Stimulated activated naive B cell treated with anti-CD40 and anti-IgM and Interleukin-4, amounts not matched to agents 10 μg/mL and 1 μg/mL and 100 μg/mL, for 72 hours (primary cell): ENCODE results near the gene RASL10A.
"Not testable (repeated sequence)": the region's sequence is repeated elsewhere in the genome, so short reads cannot be mapped to it uniquely, and the experiment has no call there.

ENCODE experiments used
- ATAC-seq, 2 donors: fragments of 150-1000 bp; cut with Tn5 transposase; replicated peaks; 2 replicates each; pipeline ENCODE4 v1.10.0; 2021; ENCODE audit warnings: moderate library complexity in 1 of 2
- DNase-seq: peaks from one replicate; pipeline ENCODE4 v3.0.0; 2021
- H3K27ac Mint-ChIP-seq: one replicate; pipeline ENCODE4 v1.8.0; 2022; ENCODE audit warnings: mild to moderate bottlenecking, mixed read lengths
- H3K27me3 Mint-ChIP-seq, 2 donors: one replicate each; pipeline ENCODE4 v1.8.0; 2022; ENCODE audit warnings: mixed read lengths in 2 of 2
- H3K36me3 Mint-ChIP-seq, 2 donors: one replicate each; pipeline ENCODE4 v1.8.0; 2022; ENCODE audit warnings: mixed read lengths in 2 of 2, mild to moderate bottlenecking in 1 of 2
- H3K4me1 Mint-ChIP-seq, 2 donors: one replicate each; pipeline ENCODE4 v1.8.0; 2022; ENCODE audit warnings: mixed read lengths in 2 of 2, mild to moderate bottlenecking in 1 of 2
- H3K4me3 Mint-ChIP-seq, 2 donors: one replicate each; pipeline ENCODE4 v1.8.0; 2022; ENCODE audit warnings: mild to moderate bottlenecking in 2 of 2, mixed read lengths in 2 of 2, moderate library complexity in 1 of 2
- H3K9me3 Mint-ChIP-seq, 2 donors: one replicate each; pipeline ENCODE4 v1.8.0; 2022; ENCODE audit warnings: mixed read lengths in 2 of 2, mild to moderate bottlenecking in 1 of 2

The RASL10A gene, protein sequence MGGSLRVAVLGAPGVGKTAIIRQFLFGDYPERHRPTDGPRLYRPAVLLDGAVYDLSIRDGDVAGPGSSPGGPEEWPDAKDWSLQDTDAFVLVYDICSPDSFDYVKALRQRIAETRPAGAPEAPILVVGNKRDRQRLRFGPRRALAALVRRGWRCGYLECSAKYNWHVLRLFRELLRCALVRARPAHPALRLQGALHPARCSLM

DNA sequence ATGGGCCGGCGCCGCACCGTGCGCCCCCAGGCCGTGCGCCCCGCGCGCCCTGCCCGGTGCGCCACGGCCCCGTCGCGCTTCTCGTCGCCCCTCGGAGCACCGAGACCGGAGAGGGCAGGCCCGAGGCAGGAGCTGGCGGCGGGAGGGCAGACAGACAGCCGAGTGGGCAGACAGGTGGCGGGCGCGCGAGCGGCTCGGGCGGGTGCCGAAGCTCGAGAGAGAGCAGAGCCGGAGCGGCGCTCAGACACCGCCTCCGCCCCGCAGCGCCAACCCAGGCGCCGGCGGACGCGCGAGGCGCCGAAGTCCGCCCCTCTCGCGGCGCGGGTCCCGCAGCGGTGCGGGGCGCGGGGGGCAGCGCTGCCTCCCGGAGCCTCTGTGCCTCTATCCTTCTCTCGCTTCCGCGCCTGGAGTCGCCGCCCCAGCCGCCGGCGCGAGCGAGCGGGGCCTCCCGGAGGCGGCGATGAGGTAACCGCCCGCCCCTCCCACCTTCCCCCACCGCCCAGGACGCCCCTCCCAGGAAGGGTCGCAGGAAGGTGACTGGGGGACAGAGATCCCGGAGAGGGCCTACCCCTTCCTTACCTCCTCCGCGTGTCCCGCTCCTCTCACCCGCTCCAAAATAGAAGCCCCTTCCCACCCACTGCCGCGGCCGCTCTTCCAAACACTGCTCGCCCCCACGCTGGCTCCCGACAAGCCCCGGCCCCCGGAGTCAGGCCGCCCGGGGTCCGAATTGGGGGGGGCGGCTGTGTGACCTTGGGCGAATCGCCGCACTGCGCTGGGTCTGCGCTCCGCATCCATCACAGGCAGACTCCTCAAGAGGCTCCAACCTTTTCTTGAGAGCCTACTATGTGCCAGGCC is at the start of gene RASL10A:
Gene RASL10A, minus strand, starts transcription at position 412 of the 855 bp plus-strand sequence. CDS start 451 bp downstream, outside the sequence.
- Mint-ChIP-seq H3K4me3 (peak within 1 kb of the TSS; percentile 53 to 55), H3K36me3 (peaks cover 20 to 22% of the 10 kb centered on the region in 2 donors), H3K4me1 (peaks cover 29 to 48% of the 10 kb centered on the region in 2 donors), H3K9me3 (peaks cover 0 to 3% of the 10 kb centered on the region in 2 donors), H3K27me3 (peaks cover 39 to 48% of the 10 kb centered on the region in 2 donors), H3K27ac (peak within 1 kb of the TSS; percentile 86)
- ATAC-seq (peak in 1 of 2 donors; percentile 13), DNase-seq (no peak)

DNA sequence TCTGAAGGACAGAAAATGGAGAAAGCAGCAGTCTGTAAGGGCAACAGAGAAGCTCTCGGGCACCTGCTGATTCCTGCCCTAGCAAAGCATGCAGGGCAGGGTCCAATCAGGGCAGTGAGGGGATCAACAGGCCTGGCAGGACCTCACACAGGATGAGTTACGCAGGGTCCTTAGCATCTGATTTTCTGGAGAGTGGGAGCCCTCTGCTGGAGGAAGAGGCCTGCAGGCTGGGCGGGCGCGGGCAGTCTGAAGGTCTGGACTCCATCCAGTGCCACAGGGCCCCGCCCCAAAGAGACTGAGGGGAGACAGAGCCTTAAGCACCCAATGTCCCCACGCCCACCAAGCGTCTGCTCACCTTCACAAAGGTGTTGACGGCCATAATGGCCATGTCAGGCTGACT is 44.0 kb upstream of the RASL10A start:
- Mint-ChIP-seq H3K4me1 (peaks cover 13 to 34% of the 10 kb centered on the region in 2 donors), H3K27me3 (no peaks in the 10 kb centered on the region), H3K27ac (peak overlapping the region; percentile 68), H3K4me3 (no peak overlapping the region), H3K9me3 (no peaks in the 10 kb centered on the region), H3K36me3 (peaks cover 54 to 58% of the 10 kb centered on the region in 2 donors)
- ATAC-seq (no peak), DNase-seq (no peak)

DNA sequence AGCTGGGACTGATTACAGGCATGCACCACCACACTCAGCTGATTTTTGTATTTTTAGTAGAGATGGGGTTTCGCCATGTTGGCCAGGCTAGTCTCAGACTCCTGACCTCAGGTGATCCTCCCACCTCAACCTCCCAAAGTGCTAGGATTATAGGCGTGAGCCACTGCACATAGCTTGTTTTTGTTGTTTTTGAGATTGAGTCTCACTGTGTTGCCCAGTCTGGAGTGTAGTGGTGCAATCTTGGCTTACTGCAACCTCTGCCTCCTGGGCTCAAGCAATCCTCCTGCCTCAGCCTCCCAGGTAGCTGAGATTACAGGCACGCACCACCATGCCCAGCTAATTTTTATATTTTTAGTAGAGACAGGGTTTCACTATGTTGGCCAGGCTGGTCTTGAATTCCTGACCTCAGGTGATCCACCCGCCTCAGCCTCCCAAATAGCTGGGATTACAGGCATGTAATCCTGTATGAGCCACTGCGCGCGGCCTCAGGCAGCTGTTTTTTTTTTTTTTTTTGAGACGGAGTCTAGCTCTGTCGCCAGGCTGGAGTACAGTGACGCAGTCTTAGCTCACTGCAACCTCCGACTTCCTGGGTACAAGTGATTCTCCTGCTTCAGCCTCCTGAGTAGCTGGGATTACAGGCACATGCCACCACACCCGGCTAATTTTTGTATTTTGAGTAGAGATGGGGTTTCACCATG is 41.8 kb upstream of the RASL10A start:
- H3K4me1 Mint-ChIP-seq = peaks cover 15 to 19% of the 10 kb centered on the region in 2 donors
- not testable (repeated sequence) for H3K9me3 Mint-ChIP-seq

DNA sequence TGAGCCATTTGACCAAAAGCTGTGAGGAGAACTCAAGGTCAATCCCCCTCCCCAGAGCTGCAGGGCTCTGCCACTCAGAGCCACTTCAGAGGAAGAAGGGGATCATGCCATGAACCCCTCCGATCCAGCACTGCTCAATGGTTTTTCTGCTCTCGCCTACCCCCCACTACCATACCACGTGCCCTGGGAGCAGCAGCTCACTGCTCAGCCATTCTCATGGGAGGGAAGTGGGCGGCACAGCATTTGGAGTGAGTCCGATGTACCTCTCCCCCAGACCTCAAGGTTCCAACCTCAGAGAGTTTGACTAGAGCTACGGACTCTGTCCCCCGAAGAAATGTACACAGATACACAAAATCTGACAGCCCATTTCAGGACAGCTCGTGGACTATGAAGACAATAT is 38.4 kb upstream of the RASL10A start:
- no peak for DNase-seq
- Mint-ChIP-seq H3K27ac (peak overlapping the region; percentile 25), H3K9me3 (no peaks in the 10 kb centered on the region), H3K36me3 (peaks cover 60 to 73% of the 10 kb centered on the region in 2 donors), H3K27me3 (no peaks in the 10 kb centered on the region), H3K4me3 (no peak overlapping the region), H3K4me1 (peaks cover 9% of the 10 kb centered on the region in 2 donors)
- ATAC-seq = no peak

More for the DNA sequence above, 41.8 kb upstream of the RASL10A start:
- not testable (repeated sequence) for H3K4me3 Mint-ChIP-seq, DNase-seq, ATAC-seq, H3K27me3 Mint-ChIP-seq
- peak overlapping the region; percentile 67 for H3K27ac Mint-ChIP-seq
- peaks cover 59 to 73% of the 10 kb centered on the region in 2 donors for H3K36me3 Mint-ChIP-seq

DNA sequence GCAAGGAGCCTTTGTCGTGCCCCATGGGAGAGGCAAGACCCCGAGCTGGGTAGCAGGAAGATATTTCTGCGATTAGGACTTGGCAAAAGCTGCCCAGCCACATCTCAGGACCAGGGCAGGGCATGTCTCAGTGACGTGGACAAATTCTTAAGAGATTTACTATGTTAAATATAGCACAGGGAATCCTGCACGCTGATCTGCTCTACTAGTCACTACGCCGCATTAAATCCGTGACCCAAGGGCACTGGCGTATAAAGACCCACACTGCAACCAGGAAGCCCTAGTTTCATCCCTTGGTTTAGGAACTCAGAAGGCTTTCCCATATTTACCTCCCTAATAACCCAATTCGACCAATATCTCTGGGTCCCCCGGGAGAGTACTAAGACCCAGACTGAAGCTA is 37.8 kb upstream of the RASL10A start:
- peaks cover 60 to 73% of the 10 kb centered on the region in 2 donors for H3K36me3 Mint-ChIP-seq
- peak overlapping the region; percentile 25 for H3K27ac Mint-ChIP-seq
- H3K27me3 Mint-ChIP-seq = no peaks in the 10 kb centered on the region
- ATAC-seq (no peak), DNase-seq (no peak)
- no peaks in the 10 kb centered on the region for H3K9me3 Mint-ChIP-seq
- no peak overlapping the region for H3K4me3 Mint-ChIP-seq
- peaks cover 10 to 11% of the 10 kb centered on the region in 2 donors for H3K4me1 Mint-ChIP-seq

DNA sequence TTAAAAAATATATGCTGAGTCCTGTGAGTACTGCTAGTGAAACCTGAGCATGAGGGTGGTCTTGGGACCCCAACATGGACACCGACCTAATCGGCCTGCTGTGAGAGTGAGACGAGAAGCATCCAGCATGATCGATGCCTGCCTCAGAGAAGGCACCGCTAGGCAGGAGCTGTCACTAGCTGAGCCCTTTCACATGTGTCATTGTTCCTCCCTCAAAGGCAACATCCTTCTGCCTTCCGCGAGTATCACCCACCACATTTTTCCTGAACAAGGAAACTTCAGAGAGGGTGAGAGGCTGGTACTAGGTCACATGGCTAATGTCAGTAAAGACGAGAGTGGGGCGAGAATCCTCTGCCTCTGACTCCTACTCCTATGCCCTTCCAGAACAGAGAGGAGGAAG is 37.3 kb upstream of the RASL10A start:
- ATAC-seq = no peak
- H3K27me3 Mint-ChIP-seq = no peaks in the 10 kb centered on the region
- DNase-seq = no peak
- peaks cover 56 to 72% of the 10 kb centered on the region in 2 donors for H3K36me3 Mint-ChIP-seq
- H3K4me3 Mint-ChIP-seq = no peak overlapping the region
- H3K9me3 Mint-ChIP-seq = no peaks in the 10 kb centered on the region
- H3K4me1 Mint-ChIP-seq = peaks cover 8 to 10% of the 10 kb centered on the region in 2 donors
- no peak overlapping the region for H3K27ac Mint-ChIP-seq

DNA sequence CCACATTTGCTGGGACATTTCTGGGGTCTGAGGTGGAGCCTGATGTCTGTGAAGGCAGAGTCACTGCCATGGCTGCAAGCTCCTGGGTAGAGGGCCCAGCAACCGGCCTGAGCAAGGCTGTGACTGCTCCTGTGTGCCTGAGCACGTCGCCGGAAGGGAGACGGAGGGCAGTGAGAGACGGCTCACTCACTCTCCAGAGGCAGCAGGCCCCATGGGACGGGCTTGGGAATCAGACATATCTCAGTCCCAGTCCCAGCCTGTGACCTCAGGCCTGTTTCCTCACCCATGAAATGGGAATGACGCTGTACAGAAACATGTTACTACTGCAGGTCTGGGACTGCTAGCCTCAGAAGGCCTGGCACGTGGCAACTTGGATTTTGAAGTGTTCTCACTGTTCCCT is 36.4 kb upstream of the RASL10A start:
- H3K27ac Mint-ChIP-seq = no peak overlapping the region
- peaks cover 62 to 81% of the 10 kb centered on the region in 2 donors for H3K36me3 Mint-ChIP-seq
- H3K27me3 Mint-ChIP-seq = no peaks in the 10 kb centered on the region
- no peak overlapping the region for H3K4me3 Mint-ChIP-seq
- peaks cover 12% of the 10 kb centered on the region in 2 donors for H3K4me1 Mint-ChIP-seq
- no peak for DNase-seq
- H3K9me3 Mint-ChIP-seq = no peaks in the 10 kb centered on the region
- no peak for ATAC-seq

DNA sequence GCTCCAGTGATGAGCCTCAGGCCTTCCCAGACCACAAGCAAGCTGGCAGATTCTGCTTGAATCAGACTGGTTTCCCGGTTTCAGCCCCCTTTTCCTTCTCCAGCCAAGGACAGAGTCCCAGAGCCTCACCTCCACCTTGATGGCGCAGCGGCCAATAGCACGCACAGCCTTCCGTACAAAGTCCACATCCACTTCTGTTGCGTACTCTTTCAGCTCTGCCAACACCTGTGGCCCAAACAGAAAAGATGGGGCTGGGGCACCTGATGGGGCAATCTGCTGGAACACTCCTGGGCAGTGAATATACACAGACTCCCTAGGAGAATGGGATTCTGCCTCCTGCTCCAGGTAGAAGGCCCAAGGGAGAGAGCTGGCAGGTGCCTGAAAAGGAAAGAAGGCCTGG is 35.5 kb upstream of the RASL10A start:
- peak overlapping the region in 1 of 2 donors; percentile 17 for H3K4me3 Mint-ChIP-seq
- H3K27ac Mint-ChIP-seq = peak overlapping the region; percentile 88
- H3K4me1 Mint-ChIP-seq = peaks cover 12% of the 10 kb centered on the region in 2 donors
- no peak for ATAC-seq
- no peaks in the 10 kb centered on the region for H3K27me3 Mint-ChIP-seq
- peaks cover 63 to 84% of the 10 kb centered on the region in 2 donors for H3K36me3 Mint-ChIP-seq
- DNase-seq = no peak
- no peaks in the 10 kb centered on the region for H3K9me3 Mint-ChIP-seq

DNA sequence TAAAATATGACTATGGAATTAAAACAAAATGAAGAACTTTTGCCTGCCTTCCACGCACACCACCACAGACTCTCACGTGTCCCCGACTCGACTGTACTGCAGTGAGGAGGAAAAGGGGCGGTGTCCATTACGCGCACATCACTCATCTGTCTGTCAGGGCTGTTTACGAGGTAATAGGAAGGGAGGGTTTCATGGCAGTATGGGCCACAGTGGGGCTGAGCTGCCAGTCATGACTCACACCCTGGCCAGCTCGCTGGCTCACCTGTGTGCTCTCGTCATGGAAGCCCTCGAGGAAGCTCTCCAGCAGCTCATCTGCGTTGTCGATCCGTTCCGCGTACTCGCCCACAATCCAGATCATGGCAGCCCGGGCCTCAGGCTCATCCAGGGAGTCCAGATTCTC is 33.5 kb upstream of the RASL10A start:
- no peak for DNase-seq
- no peak for ATAC-seq
- peak overlapping the region; percentile 59 for H3K27ac Mint-ChIP-seq
- no peaks in the 10 kb centered on the region for H3K9me3 Mint-ChIP-seq
- peaks cover 10 to 12% of the 10 kb centered on the region in 2 donors for H3K4me1 Mint-ChIP-seq
- no peak overlapping the region for H3K4me3 Mint-ChIP-seq
- no peaks in the 10 kb centered on the region for H3K27me3 Mint-ChIP-seq
- H3K36me3 Mint-ChIP-seq = peaks cover 54 to 81% of the 10 kb centered on the region in 2 donors

DNA sequence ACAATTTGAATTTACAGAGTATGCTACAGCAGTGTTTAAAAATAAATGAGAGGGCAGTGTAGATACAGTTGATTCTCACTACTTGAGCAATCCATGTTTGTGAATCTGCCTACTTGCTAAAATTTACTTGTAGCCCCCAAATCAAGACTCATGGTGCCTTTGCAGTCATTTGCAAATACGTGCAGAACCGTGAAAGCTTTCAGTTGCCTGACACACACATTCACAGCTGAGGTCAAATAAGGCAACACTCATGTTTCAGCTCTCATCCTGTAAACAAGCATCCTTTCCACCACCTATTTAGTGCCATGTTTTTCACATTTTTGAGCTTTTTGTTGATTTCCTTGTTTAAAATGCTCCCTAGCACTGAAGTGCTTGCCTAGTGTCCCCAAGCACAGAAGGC is 32.5 kb upstream of the RASL10A start:
- Mint-ChIP-seq H3K27ac (peak overlapping the region; percentile 77), H3K36me3 (peaks cover 50 to 74% of the 10 kb centered on the region in 2 donors), H3K9me3 (no peaks in the 10 kb centered on the region), H3K4me3 (no peak overlapping the region), H3K4me1 (peaks cover 10 to 12% of the 10 kb centered on the region in 2 donors), H3K27me3 (no peaks in the 10 kb centered on the region)
- no peak for DNase-seq
- no peak for ATAC-seq

DNA sequence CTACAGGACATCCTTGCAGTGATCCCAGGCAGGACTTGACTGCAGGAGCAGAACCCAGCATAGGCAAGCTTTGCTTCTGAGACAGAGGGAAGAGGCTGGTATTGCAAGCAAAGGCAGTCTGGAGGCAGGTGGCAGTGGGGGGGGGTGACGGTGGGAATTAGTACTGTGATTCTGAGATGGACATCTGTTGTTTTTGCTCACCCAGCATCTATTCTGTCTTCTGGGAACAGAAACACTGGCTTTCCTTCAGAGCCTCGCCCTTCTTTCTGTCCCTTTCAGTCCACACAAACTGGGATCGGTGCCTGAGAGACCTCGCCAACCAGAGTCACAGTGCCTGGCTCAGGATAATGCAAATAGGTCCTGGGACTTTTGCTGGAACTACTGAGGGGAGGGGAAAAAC is 31.2 kb upstream of the RASL10A start:
- no peak for ATAC-seq
- no peak for DNase-seq
- Mint-ChIP-seq H3K4me3 (no peak overlapping the region), H3K27ac (no peak overlapping the region), H3K4me1 (peaks cover 7 to 12% of the 10 kb centered on the region in 2 donors), H3K27me3 (no peaks in the 10 kb centered on the region), H3K9me3 (no peaks in the 10 kb centered on the region), H3K36me3 (peaks cover 58 to 76% of the 10 kb centered on the region in 2 donors)

DNA sequence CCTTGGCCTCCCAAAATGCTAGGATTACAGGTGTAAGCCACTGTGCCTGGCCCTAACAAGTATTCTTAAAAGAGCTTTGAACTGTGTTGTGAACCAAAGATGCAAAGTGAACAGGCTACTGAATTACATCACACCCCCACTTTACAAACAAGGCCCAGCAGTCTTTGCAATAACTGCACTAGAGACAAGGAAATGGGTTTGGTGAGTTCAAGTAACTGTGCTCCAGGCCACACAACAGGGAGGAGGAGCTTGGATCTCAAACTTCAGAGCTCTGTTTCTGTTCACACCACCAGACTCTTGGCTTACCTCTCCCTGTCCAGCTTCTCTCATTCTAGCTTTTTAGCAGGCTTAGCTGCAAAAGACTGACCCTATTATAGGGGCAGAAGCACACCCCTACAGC is 30.4 kb upstream of the RASL10A start:
- ATAC-seq (no peak), DNase-seq (no peak)
- Mint-ChIP-seq H3K9me3 (no peaks in the 10 kb centered on the region), H3K4me1 (peaks cover 5 to 12% of the 10 kb centered on the region in 2 donors), H3K27me3 (no peaks in the 10 kb centered on the region), H3K36me3 (peaks cover 54 to 76% of the 10 kb centered on the region in 2 donors), H3K27ac (no peak overlapping the region), H3K4me3 (no peak overlapping the region)

DNA sequence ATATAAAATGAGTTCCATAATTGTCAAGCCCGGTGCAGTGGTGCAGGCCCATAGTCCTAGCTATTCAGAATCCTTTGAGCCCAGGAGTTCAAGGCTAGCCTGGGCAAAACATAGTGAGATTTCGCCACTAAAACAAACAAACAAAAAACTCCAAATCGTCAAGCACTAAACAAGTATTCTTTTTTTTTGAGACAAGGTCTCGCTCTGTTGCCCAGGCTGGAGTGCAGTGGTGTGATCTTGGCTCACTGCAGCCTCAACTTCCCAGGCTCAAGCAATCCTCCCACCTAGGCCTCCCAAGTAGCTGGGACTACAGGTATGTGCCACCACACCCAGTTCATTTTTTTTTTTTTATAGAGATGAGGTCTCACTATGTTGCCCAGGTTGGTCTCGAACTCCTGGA is 29.4 kb upstream of the RASL10A start:
- not testable (repeated sequence) for H3K9me3 Mint-ChIP-seq, H3K27me3 Mint-ChIP-seq, ATAC-seq, DNase-seq, H3K4me3 Mint-ChIP-seq
- H3K27ac Mint-ChIP-seq = peak overlapping the region; percentile 42
- peaks cover 4 to 12% of the 10 kb centered on the region in 2 donors for H3K4me1 Mint-ChIP-seq
- peaks cover 52 to 76% of the 10 kb centered on the region in 2 donors for H3K36me3 Mint-ChIP-seq

DNA sequence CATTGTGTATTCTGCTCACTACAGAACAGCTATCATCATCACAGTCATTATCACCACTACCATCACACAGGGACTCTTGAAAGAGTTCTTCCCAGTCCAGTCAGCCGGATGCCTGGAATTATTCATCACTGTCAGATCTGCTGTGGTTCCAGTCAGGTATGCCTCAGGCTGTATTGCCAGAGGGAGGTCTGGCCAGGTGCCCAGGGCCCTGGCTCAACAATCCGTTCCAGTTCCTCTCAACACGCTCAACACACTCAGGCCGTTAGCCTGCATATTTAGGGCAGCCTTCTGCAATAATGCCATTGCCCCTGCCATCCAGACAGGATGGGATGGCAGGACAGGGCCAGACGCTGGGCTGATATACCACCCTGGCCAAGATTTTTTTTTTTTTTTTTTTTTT is 28.6 kb upstream of the RASL10A start:
- ATAC-seq = no peak
- peaks cover 54 to 77% of the 10 kb centered on the region in 2 donors for H3K36me3 Mint-ChIP-seq
- no peak for DNase-seq
- no peak overlapping the region for H3K4me3 Mint-ChIP-seq
- no peaks in the 10 kb centered on the region for H3K9me3 Mint-ChIP-seq
- H3K27ac Mint-ChIP-seq = no peak overlapping the region
- H3K4me1 Mint-ChIP-seq = peaks cover 11 to 16% of the 10 kb centered on the region in 2 donors
- H3K27me3 Mint-ChIP-seq = no peaks in the 10 kb centered on the region
